Tibial artery (tissue), 4 donors: Measurements from ENCODE around the gene ANKRD7.

Experiments
- DNase-seq, 2 donors: peaks; one replicate each; pipeline ENCODE4 v3.0.0-alpha.2; 2019
- H3K27ac ChIP-seq, 2 donors: fragments of 200-600 bp; sonication (generic) in 1 of 2; 1 replicate in 1 of 2; 2 replicates in 1 of 2; pipeline ENCODE4 v1.5.1; 2018 to 2019; ENCODE audit warnings: mild to moderate bottlenecking in 1 of 2
- H3K27me3 ChIP-seq, 2 donors: fragments of 200-600 bp; sonication (generic) in 1 of 2; one replicate each; pipeline versions ENCODE4 v1.5.1 to v1.6.0; 2016 to 2019
- H3K36me3 ChIP-seq, 3 donors: fragments of 200-600 bp; sonication (generic) in 2 of 3; one replicate each; pipeline ENCODE4 v1.5.1; 2016 to 2019; ENCODE audit warnings: mild to moderate bottlenecking in 2 of 3
- H3K4me1 ChIP-seq, 4 donors: fragments of 200-600 bp; sonication (generic) in 2 of 4; 1 replicate in 3 of 4; 2 replicates in 1 of 4; pipeline ENCODE4 v1.5.1; 2016 to 2019
- H3K4me3 ChIP-seq, 2 donors: fragments of 200-600 bp; sonication (generic) in 1 of 2; 1 replicate in 1 of 2; 2 replicates in 1 of 2; pipeline ENCODE4 v1.5.1; 2018 to 2019; ENCODE audit warnings: mild to moderate bottlenecking in 2 of 2
- H3K9me3 ChIP-seq, 3 donors: fragments of 200-600 bp; sonication (generic) in 1 of 3; one replicate each; pipeline ENCODE4 v1.5.1; 2016 to 2019
- CTCF ChIP-seq, 2 experiments: fragments of 200-600 bp in 1 of 2; fragments of 450-650 bp in 1 of 2; IDR thresholded peaks; one replicate each; pipeline ENCODE4 v1.5.1; 2017 to 2019; ENCODE audit warnings: antibody characterized with exemption in 2 of 2, mild to moderate bottlenecking in 1 of 2, moderate library complexity in 1 of 2
- intact Hi-C: fragments of 100-400 bp; cut with DNase I; formaldehyde crosslinking; loops from one replicate; pipeline ENCODE4 v1.15.0; 2023; ENCODE audit warnings: low total_unique reads

Gene ANKRD7

DNA sequence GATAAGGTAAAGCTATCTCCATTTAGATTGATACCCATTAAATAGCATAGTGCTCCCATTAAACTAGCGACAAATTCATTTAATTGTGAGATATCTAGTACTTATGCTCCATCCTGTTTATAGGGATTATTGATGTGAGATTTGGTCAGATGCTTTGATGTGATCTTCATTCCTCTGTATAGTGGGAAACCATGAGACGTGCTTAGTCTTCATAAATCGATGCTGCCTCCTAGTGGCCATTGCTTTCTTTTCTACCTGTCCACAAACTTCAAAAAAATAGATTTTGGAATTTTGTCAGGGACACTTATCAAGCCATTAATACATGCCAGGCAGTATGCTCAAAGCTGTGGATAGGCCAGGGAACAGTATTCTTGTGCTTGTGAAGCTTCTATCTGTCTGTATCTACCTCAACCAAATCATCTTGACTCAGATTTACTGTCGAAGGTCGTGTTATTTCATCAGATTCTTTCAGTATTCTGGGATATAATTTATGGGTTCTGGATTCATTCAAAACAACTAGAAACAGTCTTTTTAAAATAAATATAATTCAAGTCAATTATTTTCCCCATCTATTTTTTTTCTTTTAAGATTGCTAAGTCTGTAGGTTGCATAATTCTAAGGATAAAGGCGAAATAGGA is 28.5 kb upstream of the ANKRD7 start:
- no peak overlapping the region for H3K4me3 ChIP-seq
- no peaks in the 10 kb centered on the region for H3K4me1 ChIP-seq
- peaks cover under 1 to 12% (median 9%) of the 10 kb centered on the region in 3 donors for H3K36me3 ChIP-seq
- no peaks in the 10 kb centered on the region for H3K27me3 ChIP-seq
- intact Hi-C loops, result no loop called here
- H3K27ac ChIP-seq, result no peak overlapping the region
- DNase-seq, result peak in 1 of 2 donors; percentile 32
- no peaks in the 10 kb centered on the region for H3K9me3 ChIP-seq
- peak; percentile 52 to 60 for TF ChIP-seq CTCF (IDR thresholded peaks at IDR 0.05)

- Histone ChIP-seq H3K27ac (no peak overlapping the region), H3K9me3 (no peaks in the 10 kb centered on the region), H3K27me3 (no peaks in the 10 kb centered on the region), H3K36me3 (no peaks in the 10 kb centered on the region), H3K4me1 (peaks cover 0 to 6% (median 0%) of the 10 kb centered on the region in 4 donors), H3K4me3 (no peak overlapping the region)
- intact Hi-C loops, result no loop called here
- TF ChIP-seq CTCF (IDR thresholded peaks at IDR 0.05), result no peak
- no peak for DNase-seq
These were observed 22.4 kb upstream of the ANKRD7 start for GRCh38 chr7:118202061-118202460.

- H3K4me1 ChIP-seq, result peaks cover 0 to 9% (median 0%) of the 10 kb centered on the region in 4 donors
- peak overlapping the region; percentile 61 to 67 for H3K27ac ChIP-seq
- peak overlapping the region; percentile 51 to 66 for H3K4me3 ChIP-seq
- no peaks in the 10 kb centered on the region for H3K27me3 ChIP-seq
- no peaks in the 10 kb centered on the region for H3K9me3 ChIP-seq
- DNase-seq, result peak; percentile 63 to 80
- intact Hi-C loops, result no loop called here
- no peaks in the 10 kb centered on the region for H3K36me3 ChIP-seq
- no peak for TF ChIP-seq CTCF (IDR thresholded peaks at IDR 0.05)
These were observed 10.3 kb upstream of the ANKRD7 start for GRCh38 chr7:118214051-118214832.

GRCh38 chr7:118214833-118215182 is 9.7 kb upstream of the ANKRD7 start:
- H3K9me3 ChIP-seq, result no peaks in the 10 kb centered on the region
- H3K4me1 ChIP-seq, result peaks cover 0 to 9% (median 0%) of the 10 kb centered on the region in 4 donors
- DNase-seq, result no peak
- TF ChIP-seq CTCF (IDR thresholded peaks at IDR 0.05), result no peak
- peak overlapping the region; percentile 61 to 67 for H3K27ac ChIP-seq
- H3K36me3 ChIP-seq, result no peaks in the 10 kb centered on the region
- H3K4me3 ChIP-seq, result peak overlapping the region; percentile 51 to 66
- H3K27me3 ChIP-seq, result no peaks in the 10 kb centered on the region
- intact Hi-C loops, result no loop called here

DNA sequence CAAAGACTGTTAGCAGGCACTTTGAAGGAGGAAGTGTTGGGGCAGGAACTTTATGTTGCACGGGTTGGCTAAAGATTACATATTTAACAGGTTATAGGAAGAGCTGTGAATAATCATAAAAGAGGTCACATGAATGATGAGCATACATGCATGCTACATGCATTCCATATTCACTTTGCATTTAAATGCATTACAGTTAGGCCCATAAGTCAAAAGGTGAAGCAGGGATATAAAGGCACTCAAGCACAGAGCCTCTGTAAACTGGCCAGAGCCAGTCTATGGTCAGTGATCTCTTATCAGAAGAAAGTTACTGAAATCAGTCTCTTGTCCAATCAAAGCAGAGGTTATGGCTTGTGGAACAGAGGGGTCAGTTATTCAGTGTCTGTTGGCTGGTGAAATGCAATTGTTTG is 7.3 kb upstream of the ANKRD7 start:
- TF ChIP-seq CTCF (IDR thresholded peaks at IDR 0.05), result no peak
- no peak overlapping the region for H3K4me3 ChIP-seq
- H3K4me1 ChIP-seq, result peaks cover 0 to 9% (median 0%) of the 10 kb centered on the region in 4 donors
- DNase-seq, result no peak
- no peaks in the 10 kb centered on the region for H3K9me3 ChIP-seq
- intact Hi-C loops, result no loop called here
- no peaks in the 10 kb centered on the region for H3K27me3 ChIP-seq
- no peaks in the 10 kb centered on the region for H3K36me3 ChIP-seq
- H3K27ac ChIP-seq, result no peak overlapping the region
